OCI-LY3 (cell line): ENCODE measurements around the gene UGT1A9.

Experiments used
- H2AFZ ChIP-seq: fragments of 200-600, 300-600 bp; shearing (Covaris generic); 2 replicates; pipeline ENCODE4 v1.6.0; 2014; ENCODE audit warnings: antibody characterized with exemption, low read depth, low read length
- H3K27ac ChIP-seq: fragments of 200-600, 300-600 bp; sonication (generic); 2 replicates; pipeline ENCODE4 v1.5.1; 2014; ENCODE audit warnings: mild to moderate bottlenecking, low read length, moderate library complexity, mixed read lengths
- H3K27me3 ChIP-seq: fragments of 200-600, 300-600 bp; sonication (generic); 2 replicates; pipeline ENCODE4 v1.6.1; 2014; ENCODE audit warnings: low read depth, low read length, mixed read lengths
- H3K36me3 ChIP-seq: fragments of 200-600, 300-600 bp; sonication (generic); replicated peaks from 2 replicates; pipeline ENCODE3; 2014; ENCODE audit warnings: low read depth, low read length, mixed read lengths
- H3K4me1 ChIP-seq: fragments of 300-600, 200-600 bp; sonication (generic); 2 replicates; pipeline ENCODE4 v1.6.1; 2014; ENCODE audit warnings: low read length, mixed read lengths
- H3K4me2 ChIP-seq: fragments of 200-600, 300-600 bp; sonication (generic); 2 replicates; pipeline ENCODE4 v1.6.1; 2014; ENCODE audit warnings: low read length, mixed read lengths
- H3K4me3 ChIP-seq: fragments of 300-600, 200-600 bp; sonication (generic); 2 replicates; pipeline ENCODE4 v1.5.1; 2014; ENCODE audit warnings: antibody characterized with exemption, mild to moderate bottlenecking, low read length, moderate library complexity
- H3K79me2 ChIP-seq: fragments of 300-600, 200-600 bp; shearing (Covaris generic); 2 replicates; pipeline ENCODE4 v1.6.1; 2014; ENCODE audit warnings: mild to moderate bottlenecking, low read length, mixed read lengths
- H3K9ac ChIP-seq: fragments of 300-600, 200-600 bp; shearing (Covaris generic); 2 replicates; pipeline ENCODE4 v1.6.0; 2014; ENCODE audit warnings: mild to moderate bottlenecking, low read length, moderate library complexity
- H3K9me3 ChIP-seq: fragments of 200-600, 300-600 bp; shearing (Covaris generic); 2 replicates; pipeline ENCODE4 v1.6.1; 2014; ENCODE audit warnings: low read length, mixed read lengths; ENCODE audit not compliant: insufficient read depth
- H4K20me1 ChIP-seq: fragments of 200-600, 300-600 bp; sonication (generic); 2 replicates; pipeline ENCODE4 v1.6.1; 2016; ENCODE audit warnings: low read length, mixed read lengths; ENCODE audit not compliant: insufficient read depth
- CTCF ChIP-seq: fragments of 200-600, 300-600 bp; sonication (generic); IDR thresholded peaks from 2 replicates; pipeline ENCODE4 v1.5.1; 2014; ENCODE audit warnings: antibody characterized with exemption, low read length, low read depth
- EZH2phosphoT487 ChIP-seq: fragments of 200-600 bp; shearing (Covaris generic); IDR thresholded peaks from 2 replicates; pipeline ENCODE4 v1.6.1; 2018; ENCODE audit warnings: antibody characterized with exemption, mixed run types, low read depth

UGT1A9 gene

DNA sequence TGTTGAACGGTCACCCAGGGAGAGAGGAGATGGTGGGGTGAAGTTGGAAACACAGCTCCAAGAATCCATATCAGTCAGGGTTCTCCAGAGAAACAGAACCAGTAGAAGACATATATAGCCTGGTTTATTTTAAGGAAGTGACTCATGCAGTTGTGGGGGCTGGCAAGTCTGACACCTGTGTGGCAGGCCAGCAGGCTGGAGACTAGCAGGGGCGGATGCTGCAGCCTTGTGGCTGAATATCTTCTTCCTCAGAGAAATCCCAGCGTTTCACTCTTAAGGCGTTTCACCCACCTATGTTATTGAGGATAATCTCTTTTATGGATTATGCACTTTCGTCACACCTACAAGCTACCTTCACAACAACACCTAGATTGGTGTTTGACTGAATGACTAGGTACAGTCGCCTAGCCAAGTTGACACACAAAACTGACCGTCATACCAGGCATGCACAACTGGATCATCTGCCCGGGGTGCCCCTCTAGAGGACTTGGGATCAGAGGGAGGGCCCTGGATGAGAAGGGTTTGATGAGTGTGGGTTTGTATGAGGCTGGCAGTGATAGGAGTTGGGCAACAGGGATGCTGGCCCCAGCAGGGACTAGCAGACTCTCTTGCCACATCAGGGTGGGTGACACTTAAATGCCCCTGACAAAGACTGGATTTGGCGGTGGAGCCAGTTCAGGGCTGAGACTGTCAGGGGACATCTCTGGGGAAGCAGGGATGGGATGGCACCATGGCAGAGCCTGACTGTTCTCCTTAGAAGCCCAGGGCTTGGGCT is 129.8 kb downstream of the UGT1A9 start:
- Histone ChIP-seq H3K27me3 (no peaks in the 10 kb centered on the region), H4K20me1 (no peaks in the 10 kb centered on the region), H3K79me2 (no peaks in the 10 kb centered on the region), H3K27ac (no peak overlapping the region), H3K4me1 (no peaks in the 10 kb centered on the region), H3K9me3 (no peaks in the 10 kb centered on the region), H3K9ac (no peak overlapping the region), H3K36me3 (no peaks in the 10 kb centered on the region), H3K4me2 (no peak overlapping the region), H3K4me3 (no peak overlapping the region), H2AFZ (no peak overlapping the region)
- TF ChIP-seq EZH2phosphoT487 (no peak), CTCF (no peak)

- Histone ChIP-seq H3K4me2 (no peak overlapping the region), H3K9ac (no peak overlapping the region), H3K27me3 (no peaks in the 10 kb centered on the region), H3K4me1 (no peaks in the 10 kb centered on the region), H3K36me3 (no peaks in the 10 kb centered on the region), H3K27ac (no peak overlapping the region), H3K9me3 (no peaks in the 10 kb centered on the region), H4K20me1 (no peaks in the 10 kb centered on the region), H3K4me3 (no peak overlapping the region), H2AFZ (no peak overlapping the region), H3K79me2 (no peaks in the 10 kb centered on the region)
- TF ChIP-seq EZH2phosphoT487 = no peak
- no peak for TF ChIP-seq CTCF
Measured at GRCh38 chr2:233802132-233802815, 130.6 kb downstream of the UGT1A9 start.

GRCh38 chr2:233803292-233803911 is 131.7 kb downstream of the UGT1A9 start:
- H4K20me1 ChIP-seq = no peaks in the 10 kb centered on the region
- TF ChIP-seq EZH2phosphoT487 (no peak), CTCF (no peak)
- no peaks in the 10 kb centered on the region for H3K27me3 ChIP-seq
- H3K4me2 ChIP-seq = no peak overlapping the region
- H3K79me2 ChIP-seq = no peaks in the 10 kb centered on the region
- H3K36me3 ChIP-seq = no peaks in the 10 kb centered on the region
- H3K9me3 ChIP-seq = no peaks in the 10 kb centered on the region
- no peaks in the 10 kb centered on the region for H3K4me1 ChIP-seq
- H3K9ac ChIP-seq = no peak overlapping the region
- H3K4me3 ChIP-seq = no peak overlapping the region
- H2AFZ ChIP-seq = no peak overlapping the region
- no peak overlapping the region for H3K27ac ChIP-seq

GRCh38 chr2:233803994-233804393 is 132.3 kb downstream of the UGT1A9 start:
- Histone ChIP-seq H4K20me1 (no peaks in the 10 kb centered on the region), H3K79me2 (no peaks in the 10 kb centered on the region)
- TF ChIP-seq CTCF = no peak
- no peak for TF ChIP-seq EZH2phosphoT487

More at GRCh38 chr2:233803994-233804393, 132.3 kb downstream of the UGT1A9 start:
- no peaks in the 10 kb centered on the region for H3K36me3 ChIP-seq
- no peak overlapping the region for H3K4me3 ChIP-seq
- no peak overlapping the region for H3K4me2 ChIP-seq
- H3K9ac ChIP-seq = no peak overlapping the region
- H3K9me3 ChIP-seq = no peaks in the 10 kb centered on the region
- H3K27me3 ChIP-seq = no peaks in the 10 kb centered on the region
- H3K4me1 ChIP-seq = no peaks in the 10 kb centered on the region
- no peak overlapping the region for H3K27ac ChIP-seq
- H2AFZ ChIP-seq = no peak overlapping the region
